AG04449 (cell line): ENCODE measurements around the gene LYPLAL1.

Source experiments
- CTCF ChIA-PET: fragments of 350-600 bp; formaldehyde crosslinking; extraction: SDS; loops from one replicate; lab custom pipeline; 2021; ENCODE audit warnings: antibody characterized with exemption; lab: Yijun Ruan, JAX
- POLR2A ChIA-PET: fragments of 400-600, 350-600 bp; formaldehyde crosslinking; extraction: SDS; loops from one replicate; lab custom pipeline; 2020; ENCODE audit warnings: antibody characterized with exemption, inconsistent platforms; lab: Yijun Ruan, JAX
- DNase-seq: peaks from one replicate; pipeline ENCODE4 v3.0.0-alpha.2; 2010; ENCODE audit warnings: low read depth, low spot score
- H3K4me3 ChIP-seq: 2 replicates; pipeline ENCODE4 v1.5.1; 2011; ENCODE audit warnings: low read depth, mild to moderate bottlenecking, control low read depth, low read length
- CTCF ChIP-seq: IDR thresholded peaks from one replicate; pipeline ENCODE4 v1.5.1; 2011; ENCODE audit warnings: mild to moderate bottlenecking, moderate library complexity, low read length, control low read depth, inconsistent platforms; ENCODE audit not compliant: insufficient read depth; ENCODE audit errors: missing control alignments

Gene LYPLAL1

GRCh38 chr1:219172821-219173220 is 857 bp upstream of the LYPLAL1 start:
- ChIA-PET CTCF (interaction anchor here (0.9 kb wide), 1 partner anchor 12 kb away, joined by 4 read pairs; no protein-coding TSS in a partner anchor), POLR2A (no interaction called here)
- H3K4me3 ChIP-seq: no peak overlapping the region

GRCh38 chr1:219173434-219173757 is 282 bp upstream of the LYPLAL1 start:
- POLR2A ChIA-PET: interaction anchor here (0.6 to 0.7 kb wide), 4 partner anchors 8 to 177 kb away, joined by 3 read pairs; no protein-coding TSS in a partner anchor
- no peak for TF ChIP-seq CTCF
- CTCF ChIA-PET: interaction anchor here (0.9 to 1.2 kb wide), 2 partner anchors 13 to 16 kb away, joined by 4 read pairs; no protein-coding TSS in a partner anchor
- no peak for DNase-seq
- peak overlapping the region; percentile 74 for H3K4me3 ChIP-seq

More at GRCh38 chr1:219172821-219173220, 857 bp upstream of the LYPLAL1 start:
- no peak for TF ChIP-seq CTCF
- DNase-seq: no peak

- POLR2A ChIA-PET: interaction anchor here (0.6 kb wide), 1 partner anchor 552 kb away, joined by 3 read pairs; no protein-coding TSS in a partner anchor
- CTCF ChIA-PET: interaction anchor here (1.2 kb wide), 1 partner anchor 15 kb away, joined by 4 read pairs; no protein-coding TSS in a partner anchor
- TF ChIP-seq CTCF: no peak
- peak overlapping the region; percentile 74 for H3K4me3 ChIP-seq
- DNase-seq: peak; percentile 62
These were observed 958 bp downstream of the LYPLAL1 start for GRCh38 chr1:219174460-219175211.

GRCh38 chr1:219175212-219175564 is 1.5 kb downstream of the LYPLAL1 start:
- DNase-seq: no peak
- ChIA-PET POLR2A (no interaction called here), CTCF (no interaction called here)
- peak overlapping the region; percentile 74 for H3K4me3 ChIP-seq
- TF ChIP-seq CTCF: no peak

GRCh38 chr1:219176168-219176567 is 2.5 kb downstream of the LYPLAL1 start:
- ChIA-PET POLR2A (no interaction called here), CTCF (interaction anchor here (0.9 kb wide), 1 partner anchor 877 kb away, joined by 3 read pairs; no protein-coding TSS in a partner anchor)
- no peak for DNase-seq
- TF ChIP-seq CTCF: no peak
- H3K4me3 ChIP-seq: no peak overlapping the region

GRCh38 chr1:219177363-219177762 is 3.7 kb downstream of the LYPLAL1 start:
- CTCF ChIA-PET: no interaction called here
- no peak overlapping the region for H3K4me3 ChIP-seq
- TF ChIP-seq CTCF: no peak
- POLR2A ChIA-PET: no interaction called here
- DNase-seq: no peak
